GM18951 (cell line): ENCODE data around the gene TSPEAR.
"Not testable (repeated sequence)": the region's sequence is repeated elsewhere in the genome, so short reads cannot be mapped to it uniquely, and the experiment has no call there.

Source experiments
- POLR2A ChIP-seq: IDR thresholded peaks from 4 replicates; pipeline ENCODE4 v1.6.1; 2011; ENCODE audit warnings: mild to moderate bottlenecking; ENCODE audit not compliant: insufficient read length, insufficient read depth; ENCODE audit errors: extremely low read depth
- in situ Hi-C: fragments of 300-500 bp; cut with MboI; formaldehyde crosslinking; loops from one replicate; pipeline ENCODE4 v1.12.0; 2022; ENCODE audit warnings: low sequenced_read_pairs, mixed read lengths, inconsistent platforms; ENCODE audit not compliant: unreplicated experiment

TSPEAR gene

DNA sequence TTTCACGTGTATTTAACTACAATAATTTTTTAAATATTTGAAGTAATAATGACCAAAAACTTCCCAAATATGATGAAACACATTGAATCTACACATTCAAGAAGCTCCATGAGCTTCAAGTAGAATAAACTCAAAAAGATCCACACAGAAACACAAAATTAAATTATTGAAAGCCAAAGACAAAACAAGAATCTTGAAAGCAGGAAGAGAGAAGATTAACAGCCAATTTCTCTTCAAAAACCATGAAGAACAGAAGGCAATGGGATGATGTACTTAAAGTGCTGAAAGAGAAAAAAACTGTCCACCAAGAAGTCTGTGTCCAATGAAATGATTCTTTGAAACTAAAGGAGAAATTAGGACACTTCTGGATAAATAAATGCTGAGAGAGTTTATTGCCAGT lies 79.3 kb downstream of the TSPEAR start:
- TF ChIP-seq POLR2A = no peak
- in situ Hi-C loops = no loop called here

DNA sequence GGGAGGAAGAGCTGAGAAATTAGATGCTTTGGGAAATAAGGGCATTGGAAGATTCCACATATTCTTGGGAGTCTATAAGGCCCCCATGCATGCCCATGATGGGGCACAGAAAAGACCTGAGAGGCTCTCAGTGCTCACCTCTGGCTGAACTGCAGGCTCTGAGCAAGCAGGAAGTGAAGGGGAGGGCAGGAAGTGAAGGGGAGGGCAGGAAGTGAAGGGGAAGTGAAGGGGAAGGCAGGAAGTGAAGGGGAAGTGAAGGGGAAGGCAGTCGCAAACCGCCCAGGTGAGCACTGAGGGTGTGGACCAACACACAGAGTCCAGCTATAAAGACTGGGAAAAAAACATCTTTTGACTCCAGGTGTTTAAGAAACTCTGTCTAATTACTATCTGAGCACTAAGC lies 80.9 kb downstream of the TSPEAR start:
- in situ Hi-C loops = no loop called here
- no peak for TF ChIP-seq POLR2A

DNA sequence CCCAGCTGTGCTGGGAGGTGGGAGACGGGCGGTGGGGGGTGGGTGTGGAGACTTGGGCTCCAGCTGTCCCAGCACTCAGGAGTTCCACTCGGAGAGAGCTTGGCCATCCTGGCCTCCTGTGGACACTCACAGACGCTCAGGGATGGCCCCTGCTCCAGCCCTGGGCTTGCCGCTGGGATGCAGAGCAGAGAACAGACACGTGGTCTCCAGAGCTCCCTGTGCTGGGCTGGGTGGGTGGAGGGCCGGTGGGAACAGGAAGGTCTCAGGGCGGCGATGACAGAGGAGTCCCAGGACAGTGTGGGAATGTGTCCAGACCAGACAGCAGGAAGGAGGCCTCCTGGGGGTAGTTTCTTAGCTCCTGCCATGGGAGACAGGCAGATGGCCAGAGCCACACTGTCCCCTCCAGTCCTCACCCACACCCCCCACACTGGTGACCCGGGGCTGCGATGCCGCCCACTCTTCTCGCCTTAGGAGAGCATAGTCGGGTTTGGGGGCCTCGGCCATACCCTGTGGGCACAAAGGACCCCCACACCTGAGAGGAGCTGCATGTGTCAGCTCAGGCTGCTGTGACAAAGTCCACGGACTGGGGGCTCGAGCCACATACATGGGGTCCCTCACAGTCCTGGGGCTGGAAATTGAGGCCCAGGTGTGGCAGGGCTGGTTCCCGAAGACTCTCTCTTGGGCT lies 82.5 kb downstream of the TSPEAR start:
- TF ChIP-seq POLR2A = no peak
- in situ Hi-C loops = no loop called here

DNA sequence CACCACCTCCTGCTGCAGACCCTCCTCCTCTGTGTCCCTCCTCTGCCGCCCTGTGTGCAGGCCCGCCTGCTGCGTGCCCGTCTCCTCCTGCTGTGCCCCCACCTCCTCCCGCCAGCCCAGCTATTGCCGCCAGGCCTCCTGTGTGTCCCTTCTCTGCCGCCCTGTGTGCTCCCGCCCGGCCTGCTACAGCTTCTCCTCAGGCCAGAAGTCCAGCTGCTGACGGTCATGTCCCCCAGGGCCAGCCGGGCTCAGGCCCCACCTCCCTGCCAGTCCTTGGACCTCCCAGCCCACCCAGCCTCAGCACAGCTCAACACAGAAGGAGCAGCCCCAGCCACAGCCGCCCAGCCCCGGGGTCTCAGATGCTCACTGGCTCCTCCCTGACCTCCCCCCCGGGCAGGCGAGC lies 83.5 kb downstream of the TSPEAR start:
- in situ Hi-C loops = not testable (repeated sequence)

GRCh38 chr21:44627181-44627822 lies 84.1 kb downstream of the TSPEAR start:
- in situ Hi-C loops = not testable (repeated sequence)

DNA sequence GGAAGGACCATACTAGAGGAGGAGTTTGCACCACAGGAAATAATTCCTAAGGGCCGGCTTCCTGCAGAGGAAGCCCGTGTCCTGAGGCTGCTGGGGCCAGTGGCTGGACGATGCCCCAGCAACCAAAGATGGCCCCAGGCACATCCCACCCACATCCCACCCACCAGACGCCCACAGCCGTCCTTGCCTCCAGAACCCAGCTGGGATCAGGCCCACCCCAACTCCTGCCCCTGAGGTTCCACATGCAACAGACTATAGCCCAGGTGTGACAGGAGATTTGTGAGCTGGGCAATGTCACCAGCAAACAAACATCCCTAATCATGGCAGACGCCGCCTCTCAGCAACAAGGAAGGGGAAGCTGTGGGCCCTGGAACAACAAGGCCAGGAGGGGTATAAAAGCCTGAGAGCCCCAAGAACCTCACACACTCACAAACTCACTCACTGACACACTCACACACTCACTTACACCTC lies 84.7 kb downstream of the TSPEAR start, which contains the start of gene KRTAP10-9:
Gene KRTAP10-9 (plus strand): TSS at position 421 of the 471 bp plus-strand sequence. CDS start 79 bp downstream, outside the sequence.
- in situ Hi-C loops = no loop called here
- no peak for TF ChIP-seq POLR2A

DNA sequence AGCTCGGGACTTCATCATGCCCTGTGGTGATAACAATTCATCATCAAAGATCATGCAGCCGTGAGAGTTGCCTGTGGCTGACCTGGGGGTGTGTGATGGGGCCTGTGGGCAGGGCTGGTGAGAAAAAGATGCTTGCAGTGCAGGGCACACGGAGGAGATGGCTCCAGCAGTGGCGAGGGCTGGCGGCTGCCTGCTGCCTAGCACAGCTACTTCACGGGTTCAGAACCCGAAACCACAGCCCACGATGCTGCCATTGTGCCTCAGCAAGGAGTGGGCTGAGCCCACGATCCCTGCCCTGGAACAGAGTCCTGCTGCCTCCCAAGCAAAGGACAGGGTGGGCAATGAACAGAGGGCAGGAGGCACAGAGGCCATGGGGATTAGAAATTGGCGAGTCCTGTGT lies 85.1 kb downstream of the TSPEAR start:
- no peak for TF ChIP-seq POLR2A
- in situ Hi-C loops = no loop called here

- no peak for TF ChIP-seq POLR2A
- in situ Hi-C loops = no loop called here
Observed at GRCh38 chr21:44625756-44626155, 85.6 kb downstream of the TSPEAR start.

GRCh38 chr21:44623575-44623974 lies 87.8 kb downstream of the TSPEAR start:
- in situ Hi-C loops = no loop called here
- no peak for TF ChIP-seq POLR2A

DNA sequence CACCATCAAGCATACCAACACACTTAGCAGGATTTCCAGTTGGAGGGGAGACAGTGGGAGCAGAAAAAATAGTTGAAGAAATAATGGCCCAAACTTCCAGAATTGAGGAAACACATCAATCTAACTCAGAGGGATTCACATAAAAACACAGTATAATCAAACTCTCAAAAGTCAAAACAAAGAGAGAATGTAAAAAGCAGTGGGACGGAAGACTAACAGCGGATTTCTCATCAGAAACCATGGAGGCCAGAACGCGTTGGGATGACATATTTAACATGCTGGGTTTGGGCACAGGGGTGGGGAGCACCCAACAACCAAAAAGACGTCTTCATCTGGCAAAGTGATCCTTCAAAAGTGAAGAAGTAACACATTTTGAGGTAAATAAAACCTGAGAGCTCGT lies 91.5 kb downstream of the TSPEAR start:
- in situ Hi-C loops = no loop called here
- TF ChIP-seq POLR2A = no peak

DNA sequence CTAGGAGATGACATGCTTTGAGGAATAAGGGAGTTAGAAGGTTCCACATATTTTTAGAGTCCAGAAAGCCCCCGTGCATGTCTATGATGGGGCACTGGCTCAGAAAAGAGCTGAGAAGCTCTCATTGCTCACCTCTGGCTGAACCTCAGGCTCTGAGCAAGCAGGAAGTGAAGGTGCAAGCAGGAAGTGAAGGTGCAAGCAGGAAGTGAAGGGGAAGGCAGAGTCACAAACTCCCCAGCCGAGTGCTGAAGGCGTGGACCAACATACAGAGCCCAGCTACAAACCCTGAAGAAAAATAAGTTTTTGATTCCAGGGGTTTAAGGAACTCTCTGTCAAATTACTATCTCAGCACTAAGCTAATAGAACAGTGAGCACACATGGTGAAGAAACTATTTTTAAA lies 92.5 kb downstream of the TSPEAR start:
- in situ Hi-C loops = no loop called here
- no peak for TF ChIP-seq POLR2A

DNA sequence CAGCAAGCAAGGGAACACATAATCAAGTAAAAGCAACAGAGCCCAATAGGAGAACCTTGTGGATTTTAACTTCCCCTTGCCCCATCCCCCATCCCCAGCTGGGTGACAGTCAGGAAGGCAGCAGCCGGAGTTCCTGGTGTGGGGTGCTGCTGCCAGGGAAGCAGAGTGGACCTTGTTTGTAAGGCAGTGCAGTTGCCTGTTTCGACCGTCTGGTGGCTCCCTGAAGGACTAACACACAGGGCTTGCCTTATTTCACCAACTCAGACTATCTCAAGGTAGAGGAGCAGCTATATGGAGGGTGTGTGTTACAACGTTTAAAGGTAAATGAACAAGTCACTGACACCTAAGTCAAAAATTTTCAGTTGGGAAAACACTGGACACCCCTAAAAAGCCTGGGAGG lies 92.9 kb downstream of the TSPEAR start:
- in situ Hi-C loops = no loop called here
- no peak for TF ChIP-seq POLR2A

- TF ChIP-seq POLR2A = no peak
- in situ Hi-C loops = no loop called here
Observed at GRCh38 chr21:44617071-44617501, 94.3 kb downstream of the TSPEAR start.

- no peak for TF ChIP-seq POLR2A
- in situ Hi-C loops = no loop called here
Observed at GRCh38 chr21:44616591-44616926, 94.8 kb downstream of the TSPEAR start.
